ENCODE results near the gene SNAPC2.

SNAPC2 gene

GRCh38 chr19:7919610-7920518 lies at the start of gene SNAPC2:
Gene SNAPC2, plus strand, starts transcription at chr19:7920338. Its CDS starts 29 bp downstream, at chr19:7920367.
- FAIRE-seq (no peak), DNase-seq (ENCODE audit: insufficient read length, low spot score) (peak; percentile 94)
- TF ChIP-seq POLR2A (IDR thresholded peaks at IDR 0.05; ENCODE audit: low read depth, low read length), result peak; percentile 66

DNA sequence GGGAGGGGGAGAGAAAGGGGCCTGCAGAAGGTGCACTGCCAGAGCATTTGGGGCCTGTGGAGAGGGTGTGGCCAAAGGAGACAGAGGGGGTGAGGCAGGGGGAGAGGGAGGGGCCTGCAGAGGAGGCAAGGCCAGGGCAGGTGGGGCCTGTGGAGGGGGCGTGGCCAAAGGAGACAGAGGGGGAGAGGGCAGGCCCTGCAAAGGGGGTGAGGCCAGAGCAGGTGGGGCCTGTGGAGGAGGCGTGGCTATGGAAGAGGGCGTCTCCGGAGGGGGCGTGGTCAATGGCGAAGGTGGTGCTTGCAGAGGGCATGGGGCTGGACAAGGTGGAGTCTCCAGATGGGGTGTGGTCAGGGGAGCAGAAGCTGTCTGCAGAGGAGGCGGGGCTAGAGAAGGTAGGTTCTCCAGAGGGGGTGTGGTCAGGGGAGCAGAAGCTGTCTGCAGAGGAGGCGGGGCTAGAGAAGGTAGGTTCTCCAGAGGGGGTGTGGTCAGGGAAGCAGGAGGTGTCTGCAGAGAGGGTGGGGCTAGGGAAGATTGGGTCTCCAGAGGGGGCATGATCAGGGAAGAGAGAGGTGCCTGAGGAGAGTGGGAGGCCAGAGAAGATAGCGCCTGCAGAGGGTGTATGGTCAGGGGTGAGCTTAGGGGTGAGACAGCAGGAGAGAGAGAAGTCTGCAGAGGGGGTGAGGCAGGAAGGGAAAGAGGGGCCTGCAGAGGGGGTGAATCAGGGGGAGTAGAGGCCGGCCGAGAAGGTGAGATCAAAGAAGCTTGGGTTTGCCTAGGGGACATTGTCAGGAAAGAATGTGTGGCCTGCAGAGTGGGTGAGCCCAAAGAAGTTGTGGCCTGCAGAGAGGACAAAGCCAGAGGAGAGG lies 49.3 kb upstream of the SNAPC2 start:
- FAIRE-seq (peak; percentile 95), DNase-seq (ENCODE audit: insufficient read length, low spot score) (peak; percentile 66)

GRCh38 chr19:7871437-7872305 lies 48.5 kb upstream of the SNAPC2 start:
- TF ChIP-seq POLR2A (IDR thresholded peaks at IDR 0.05; ENCODE audit: low read depth, low read length), result no peak
- DNase-seq (ENCODE audit: insufficient read length, low spot score) (peak; percentile 83), FAIRE-seq (peak; percentile 94)

More for the DNA sequence above, 49.3 kb upstream of the SNAPC2 start:
- no peak for TF ChIP-seq POLR2A (IDR thresholded peaks at IDR 0.05; ENCODE audit: low read depth, low read length)

GRCh38 chr19:7872306-7873204 lies 47.6 kb upstream of the SNAPC2 start:
- FAIRE-seq, result no peak
- TF ChIP-seq POLR2A (IDR thresholded peaks at IDR 0.05; ENCODE audit: low read depth, low read length), result no peak
- DNase-seq (ENCODE audit: insufficient read length, low spot score), result no peak

DNA sequence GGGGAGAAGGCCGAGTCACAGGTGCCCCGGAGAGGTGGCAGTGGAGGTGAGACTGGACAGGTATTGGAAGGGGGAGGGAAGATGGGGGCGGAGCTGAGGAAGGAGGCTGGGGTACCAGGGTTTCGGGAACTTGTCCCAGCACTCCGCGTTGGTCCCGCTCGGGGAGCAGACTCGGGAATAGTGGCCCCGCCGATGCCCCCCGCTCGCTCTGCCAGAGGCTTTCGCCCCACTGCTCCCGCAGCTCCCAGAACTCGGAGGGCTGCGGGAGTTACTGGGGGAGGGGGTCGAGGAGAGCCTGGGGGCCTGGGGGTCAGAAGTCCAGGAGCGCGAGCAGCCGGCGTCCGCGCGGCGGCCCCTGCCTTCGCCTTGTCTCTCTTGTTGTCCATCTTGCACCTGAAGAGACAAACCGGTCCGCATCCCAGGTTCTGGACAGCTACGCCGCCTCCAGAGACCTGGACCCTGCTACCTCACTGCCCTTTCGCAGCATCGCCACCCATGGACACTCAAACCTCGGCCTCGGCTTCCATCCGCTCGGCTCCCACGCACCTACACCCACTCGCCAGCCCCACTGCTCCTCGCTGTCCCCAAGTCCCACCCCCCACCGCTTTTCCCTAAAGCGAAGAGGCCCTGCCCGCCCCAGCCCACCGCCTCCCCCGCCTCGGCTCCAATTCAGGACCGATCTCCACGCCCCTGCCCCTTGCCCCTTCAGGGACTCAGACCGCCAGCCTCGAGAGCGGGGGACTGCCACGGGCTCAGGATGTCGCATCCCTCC lies 46.6 kb upstream of the SNAPC2 start:
- no peak for DNase-seq (ENCODE audit: insufficient read length, low spot score)
- no peak for FAIRE-seq
- no peak for TF ChIP-seq POLR2A (IDR thresholded peaks at IDR 0.05; ENCODE audit: low read depth, low read length)

DNA sequence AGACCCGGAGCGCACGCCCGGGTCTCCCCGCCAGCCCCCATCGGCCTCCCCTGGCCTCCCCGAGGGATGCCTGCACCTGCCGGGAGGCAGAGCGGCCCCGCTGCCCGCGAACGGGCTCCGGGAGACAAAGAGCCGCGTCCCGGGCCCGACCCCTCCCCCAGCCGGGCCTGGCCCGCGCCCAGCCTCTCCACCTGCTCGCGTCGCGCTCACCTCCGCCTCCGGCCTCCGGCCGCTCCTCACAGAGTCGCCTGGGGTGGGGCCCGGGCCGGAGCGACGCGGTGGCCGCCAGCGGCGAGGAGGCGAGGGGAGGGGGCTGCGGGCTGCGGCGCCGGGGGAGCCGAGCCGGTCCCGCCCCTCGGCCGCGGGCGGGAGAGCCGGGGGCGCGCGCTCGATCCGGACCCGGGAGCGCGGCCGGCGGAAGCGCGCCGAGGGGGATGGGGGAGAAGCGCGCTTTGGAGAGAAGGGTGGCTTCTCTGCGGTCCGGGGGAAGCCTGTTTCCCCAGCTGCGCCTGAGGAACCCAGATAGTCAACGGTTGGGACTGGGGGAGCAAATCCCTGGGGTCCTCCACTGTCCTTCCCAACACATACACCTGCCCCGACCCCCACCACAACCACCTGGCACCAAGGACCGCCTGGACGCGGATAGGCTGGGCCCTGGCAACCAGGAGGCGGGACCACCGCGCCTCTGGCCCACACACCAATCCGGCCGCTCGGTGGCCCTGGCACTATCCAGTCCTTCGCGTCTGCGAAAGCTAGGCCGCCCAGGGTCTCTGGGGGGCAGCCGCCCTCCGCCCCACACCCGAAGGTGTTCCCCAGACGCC lies 45.9 kb upstream of the SNAPC2 start, which contains the start of gene PRR36:
Gene PRR36 (minus strand): TSS at position 315 of the 821 bp plus-strand sequence. CDS start 701 bp downstream, outside the sequence.
- DNase-seq (ENCODE audit: insufficient read length, low spot score), result no peak
- TF ChIP-seq POLR2A (IDR thresholded peaks at IDR 0.05; ENCODE audit: low read depth, low read length), result no peak
- FAIRE-seq, result no peak

DNA sequence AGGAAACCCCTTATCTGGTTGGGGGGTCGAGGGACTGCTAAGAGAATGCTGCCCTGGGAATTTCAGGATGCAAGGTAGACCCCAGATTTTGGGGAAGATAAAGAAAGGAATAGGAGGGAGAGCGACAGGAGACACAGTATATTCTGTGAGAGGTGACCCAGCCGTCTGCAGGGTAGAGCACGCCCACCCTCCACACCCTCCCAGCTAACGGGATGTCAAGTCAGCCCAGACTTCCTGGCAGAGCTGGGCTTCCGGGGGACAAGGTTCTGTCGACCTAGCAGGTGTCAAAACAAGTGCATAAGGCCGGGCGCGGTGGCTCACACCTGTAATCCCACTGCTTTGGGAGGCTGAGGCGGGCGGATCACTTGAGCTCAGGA lies 45.3 kb upstream of the SNAPC2 start:
- no peak for DNase-seq (ENCODE audit: insufficient read length, low spot score)
- FAIRE-seq, result no peak
- no peak for TF ChIP-seq POLR2A (IDR thresholded peaks at IDR 0.05; ENCODE audit: low read depth, low read length)

- DNase-seq (ENCODE audit: insufficient read length, low spot score) (no peak), FAIRE-seq (no peak)
- no peak for TF ChIP-seq POLR2A (IDR thresholded peaks at IDR 0.05; ENCODE audit: low read depth, low read length)
Observed at GRCh38 chr19:7877249-7877836, 42.8 kb upstream of the SNAPC2 start.

DNA sequence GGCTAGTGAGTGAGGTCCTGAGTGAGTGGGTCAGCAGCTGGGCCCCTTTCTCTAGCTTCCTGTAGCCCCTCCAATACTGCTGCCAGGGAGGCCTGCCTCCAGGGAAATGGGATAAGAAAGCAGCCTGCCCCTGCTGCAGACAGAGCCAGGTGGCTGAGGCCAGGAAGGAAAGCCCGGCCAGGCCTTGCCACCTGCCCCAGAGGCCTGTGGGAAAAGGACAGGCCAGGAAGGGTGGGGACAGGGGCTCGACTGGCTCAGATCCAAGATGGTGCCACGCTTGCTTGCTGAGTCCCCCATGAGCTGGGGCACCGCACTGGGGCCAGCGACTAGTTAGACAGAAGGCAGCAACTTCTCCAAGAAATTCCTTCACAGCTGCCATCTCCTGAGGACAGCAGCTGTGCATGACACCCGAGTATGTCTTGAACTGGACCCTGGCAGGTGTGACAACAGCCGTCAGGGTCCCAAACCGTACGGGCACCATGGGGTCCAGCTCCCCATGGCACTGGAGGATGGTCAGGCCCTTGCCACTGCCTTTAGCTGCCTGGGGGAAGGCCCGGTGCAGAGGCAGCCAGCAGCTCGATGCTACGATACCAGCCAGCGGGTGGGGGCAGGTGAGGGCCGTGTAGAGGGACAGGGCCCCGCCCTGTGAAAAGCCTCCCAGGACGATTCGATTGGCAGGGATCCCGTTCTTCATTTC lies 40.9 kb upstream of the SNAPC2 start:
- TF ChIP-seq POLR2A (IDR thresholded peaks at IDR 0.05; ENCODE audit: low read depth, low read length), result no peak
- FAIRE-seq (no peak), DNase-seq (ENCODE audit: insufficient read length, low spot score) (no peak)

DNA sequence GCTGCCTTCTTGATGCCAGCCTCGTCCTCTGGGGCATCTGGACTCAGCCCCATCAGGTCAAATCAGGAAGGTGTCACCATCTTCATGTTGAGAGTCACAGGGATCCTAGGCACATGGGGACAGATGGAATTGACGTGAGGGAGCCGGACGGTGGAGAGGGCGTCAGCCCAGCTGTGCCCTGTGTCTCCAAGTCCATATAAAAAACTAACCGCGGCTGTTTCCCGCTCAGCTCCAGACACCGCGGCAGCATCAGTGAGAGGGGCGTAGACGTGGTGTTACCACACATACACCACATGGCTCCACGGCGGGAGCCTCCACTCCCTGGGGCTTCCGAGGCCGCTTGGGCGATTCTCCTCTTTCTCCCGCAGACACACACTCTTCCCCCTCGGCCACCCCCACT lies 40.3 kb upstream of the SNAPC2 start:
- no peak for FAIRE-seq
- TF ChIP-seq POLR2A (IDR thresholded peaks at IDR 0.05; ENCODE audit: low read depth, low read length), result no peak
- DNase-seq (ENCODE audit: insufficient read length, low spot score), result no peak

Data from H54 (cell line).